GM12891 (cell line): ENCODE results near the gene CREB3L1.

Source experiments
- POLR2A ChIP-seq: IDR thresholded peaks from 2 replicates; pipeline ENCODE4 v1.6.1; 2011; ENCODE audit warnings: low read depth, low read length, control low read depth
- POLR2AphosphoS5 ChIP-seq: IDR thresholded peaks from 2 replicates; pipeline ENCODE4 v1.6.1; 2011; ENCODE audit warnings: low read depth, low read length, control low read depth

DNA sequence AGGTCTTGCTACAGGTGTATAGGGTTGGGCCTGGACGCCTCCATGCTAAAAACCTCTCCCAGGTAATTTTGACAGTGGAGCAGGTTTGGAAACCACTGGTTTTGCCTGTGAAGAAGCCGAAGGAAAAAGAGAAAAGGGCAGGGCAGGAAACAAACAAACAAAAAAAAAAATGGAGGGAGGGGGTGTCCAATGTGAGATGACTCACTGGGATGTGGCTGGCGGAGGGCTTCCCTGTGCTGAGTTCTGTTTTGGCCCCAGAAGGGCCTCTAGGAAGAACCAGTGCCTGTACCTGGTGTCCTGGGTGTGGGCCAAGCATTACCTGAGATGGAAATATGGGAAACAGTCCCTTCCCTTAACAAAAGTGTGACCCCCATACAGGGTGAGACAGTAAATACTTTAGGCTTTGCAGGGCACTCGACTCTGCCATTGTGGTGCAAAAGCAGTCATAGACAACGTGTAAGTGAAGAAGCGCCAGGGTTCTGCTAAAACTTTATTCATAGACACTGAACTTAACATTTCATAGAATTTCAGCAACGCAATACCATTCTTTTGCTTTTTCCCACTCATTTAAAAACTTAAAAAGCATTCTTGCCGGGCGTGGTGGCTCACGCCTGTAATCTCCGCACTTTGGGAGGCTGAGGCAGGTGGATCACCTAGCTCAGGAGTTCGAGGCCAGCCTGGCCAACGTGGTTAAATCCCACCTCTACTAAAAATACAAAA is 60.3 kb downstream of the CREB3L1 start:
- TF ChIP-seq POLR2AphosphoS5 (no peak), POLR2A (no peak)
